Tibial artery (tissue), 4 donors: ENCODE data around the gene PAOX.
"Not testable (repeated sequence)": the region's sequence is repeated elsewhere in the genome, so short reads cannot be mapped to it uniquely, and the experiment has no call there.

Source experiments
- DNase-seq, 2 donors: peaks; one replicate each; pipeline ENCODE4 v3.0.0-alpha.2; 2019
- H3K27ac ChIP-seq, 2 donors: fragments of 200-600 bp; sonication (generic) in 1 of 2; 1 replicate in 1 of 2; 2 replicates in 1 of 2; pipeline ENCODE4 v1.5.1; 2018 to 2019; ENCODE audit warnings: mild to moderate bottlenecking in 1 of 2
- H3K27me3 ChIP-seq, 2 donors: fragments of 200-600 bp; sonication (generic) in 1 of 2; one replicate each; pipeline versions ENCODE4 v1.5.1 to v1.6.0; 2016 to 2019
- H3K36me3 ChIP-seq, 3 donors: fragments of 200-600 bp; sonication (generic) in 2 of 3; one replicate each; pipeline ENCODE4 v1.5.1; 2016 to 2019; ENCODE audit warnings: mild to moderate bottlenecking in 2 of 3
- H3K4me1 ChIP-seq, 4 donors: fragments of 200-600 bp; sonication (generic) in 2 of 4; 1 replicate in 3 of 4; 2 replicates in 1 of 4; pipeline ENCODE4 v1.5.1; 2016 to 2019
- H3K4me3 ChIP-seq, 2 donors: fragments of 200-600 bp; sonication (generic) in 1 of 2; 1 replicate in 1 of 2; 2 replicates in 1 of 2; pipeline ENCODE4 v1.5.1; 2018 to 2019; ENCODE audit warnings: mild to moderate bottlenecking in 2 of 2
- H3K9me3 ChIP-seq, 3 donors: fragments of 200-600 bp; sonication (generic) in 1 of 3; one replicate each; pipeline ENCODE4 v1.5.1; 2016 to 2019
- intact Hi-C: fragments of 100-400 bp; cut with DNase I; formaldehyde crosslinking; loops from one replicate; pipeline ENCODE4 v1.15.0; 2023; ENCODE audit warnings: low total_unique reads
- TF ChIP-seq, protein P1 (sequence below), 2 experiments: fragments of 200-600 bp in 1 of 2; fragments of 450-650 bp in 1 of 2; IDR thresholded peaks; one replicate each; pipeline ENCODE4 v1.5.1; 2017 to 2019; ENCODE audit warnings: antibody characterized with exemption in 2 of 2, mild to moderate bottlenecking in 1 of 2, moderate library complexity in 1 of 2

PAOX gene

DNA sequence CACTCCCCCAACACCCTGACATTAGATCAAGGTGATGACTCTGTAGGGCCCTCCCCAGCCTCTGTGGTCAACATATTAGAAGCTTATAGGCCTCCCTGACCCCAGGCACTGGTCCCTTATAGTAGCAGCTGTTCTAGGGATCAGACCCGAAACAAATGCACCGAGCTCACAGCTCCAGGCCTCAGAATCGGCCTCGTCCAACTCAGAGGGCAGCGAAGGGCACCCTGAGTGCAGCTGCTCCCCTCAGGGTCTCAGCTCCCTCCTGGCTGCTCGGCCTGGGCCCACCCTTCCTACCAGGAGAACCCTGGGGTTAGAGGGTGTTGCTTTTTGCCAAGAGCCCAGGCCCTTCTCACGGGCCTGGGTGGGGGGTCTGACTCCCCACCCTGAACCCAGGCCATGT, 10.9 kb upstream of the PAOX start:
- Histone ChIP-seq H3K27ac (no peak overlapping the region), H3K4me3 (no peak overlapping the region), H3K27me3 (no peaks in the 10 kb centered on the region), H3K4me1 (peaks cover 0 to 12% (median 9%) of the 10 kb centered on the region in 4 donors), H3K9me3 (no peaks in the 10 kb centered on the region), H3K36me3 (peaks cover 48 to 82% (median 65%) of the 10 kb centered on the region in 3 donors)
- TF ChIP-seq, protein P1, sequence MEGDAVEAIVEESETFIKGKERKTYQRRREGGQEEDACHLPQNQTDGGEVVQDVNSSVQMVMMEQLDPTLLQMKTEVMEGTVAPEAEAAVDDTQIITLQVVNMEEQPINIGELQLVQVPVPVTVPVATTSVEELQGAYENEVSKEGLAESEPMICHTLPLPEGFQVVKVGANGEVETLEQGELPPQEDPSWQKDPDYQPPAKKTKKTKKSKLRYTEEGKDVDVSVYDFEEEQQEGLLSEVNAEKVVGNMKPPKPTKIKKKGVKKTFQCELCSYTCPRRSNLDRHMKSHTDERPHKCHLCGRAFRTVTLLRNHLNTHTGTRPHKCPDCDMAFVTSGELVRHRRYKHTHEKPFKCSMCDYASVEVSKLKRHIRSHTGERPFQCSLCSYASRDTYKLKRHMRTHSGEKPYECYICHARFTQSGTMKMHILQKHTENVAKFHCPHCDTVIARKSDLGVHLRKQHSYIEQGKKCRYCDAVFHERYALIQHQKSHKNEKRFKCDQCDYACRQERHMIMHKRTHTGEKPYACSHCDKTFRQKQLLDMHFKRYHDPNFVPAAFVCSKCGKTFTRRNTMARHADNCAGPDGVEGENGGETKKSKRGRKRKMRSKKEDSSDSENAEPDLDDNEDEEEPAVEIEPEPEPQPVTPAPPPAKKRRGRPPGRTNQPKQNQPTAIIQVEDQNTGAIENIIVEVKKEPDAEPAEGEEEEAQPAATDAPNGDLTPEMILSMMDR (IDR thresholded peaks at IDR 0.05) = no peak
- intact Hi-C loops = no loop called here
- DNase-seq = no peak

DNA sequence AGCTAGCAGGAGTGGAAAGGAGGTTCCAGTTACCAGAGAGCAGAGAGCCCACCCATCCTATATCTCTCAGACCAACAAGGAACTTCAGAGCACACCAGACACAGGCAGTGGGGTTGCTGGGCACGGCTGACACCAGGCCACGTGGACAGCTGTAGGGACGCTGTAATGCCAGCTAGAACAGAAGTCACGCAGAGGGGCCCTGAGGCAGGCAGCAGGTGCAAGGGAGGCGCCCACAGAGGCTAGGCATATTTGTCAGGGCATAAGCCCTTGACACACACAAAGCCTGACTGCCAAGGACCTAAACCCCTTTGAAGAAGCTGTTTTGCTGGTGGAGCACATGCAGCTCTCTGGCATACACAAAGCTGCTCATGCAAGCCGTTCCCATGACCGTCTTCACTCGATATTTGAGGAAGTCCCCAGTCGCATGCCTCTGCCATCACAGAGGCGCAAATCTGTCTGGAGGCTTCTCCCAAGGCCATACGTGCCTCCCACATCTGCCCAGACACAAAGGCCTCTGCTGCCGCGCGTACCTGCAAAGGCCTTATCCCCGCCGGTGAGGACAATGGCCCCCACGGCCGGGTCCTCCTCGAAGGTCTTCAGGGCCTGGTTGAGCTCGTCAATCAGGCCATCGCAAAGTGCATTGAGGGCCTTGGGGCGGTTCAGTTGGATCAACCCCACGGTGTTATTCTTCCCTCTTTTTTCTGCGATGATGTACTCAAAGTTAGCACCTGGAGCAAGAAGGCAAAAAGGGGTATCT, 8.9 kb upstream of the PAOX start:
- peaks cover 36 to 61% (median 47%) of the 10 kb centered on the region in 3 donors for H3K36me3 ChIP-seq

DNA sequence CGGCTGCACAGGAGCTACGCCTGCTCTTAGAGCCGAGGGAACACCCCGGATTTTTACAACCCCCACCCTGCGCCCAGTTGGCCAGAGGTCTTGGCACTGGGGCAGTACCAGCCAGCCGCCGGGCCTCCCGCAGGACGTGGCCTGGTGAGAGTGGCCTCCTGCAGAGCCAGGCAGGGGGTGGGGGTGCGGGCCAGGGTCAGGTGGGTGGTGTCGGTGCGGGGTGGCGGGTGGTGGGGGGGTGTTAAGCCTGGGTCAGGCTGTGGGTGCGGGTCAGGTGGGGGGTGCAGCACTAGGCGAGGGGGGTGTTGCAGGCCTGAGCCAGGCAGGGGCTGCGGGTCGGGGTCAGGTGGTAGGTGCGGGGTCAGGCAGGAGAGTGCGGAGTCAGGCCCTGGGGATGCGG, 6.6 kb upstream of the PAOX start:
- H3K36me3 ChIP-seq = peaks cover 22 to 39% (median 28%) of the 10 kb centered on the region in 3 donors
- H3K27me3 ChIP-seq = no peaks in the 10 kb centered on the region
- peaks cover 0 to 22% (median 13%) of the 10 kb centered on the region in 4 donors for H3K4me1 ChIP-seq
- H3K27ac ChIP-seq = peak overlapping the region; percentile 81 to 86
- intact Hi-C loops = no loop called here
- DNase-seq = no peak
- H3K4me3 ChIP-seq = peak overlapping the region; percentile 90 to 94
- H3K9me3 ChIP-seq = no peaks in the 10 kb centered on the region
- TF ChIP-seq, protein P1 (IDR thresholded peaks at IDR 0.05) = no peak

More for the DNA sequence above, 8.9 kb upstream of the PAOX start:
- TF ChIP-seq, protein P1 (IDR thresholded peaks at IDR 0.05) = no peak
- Histone ChIP-seq H3K4me1 (peaks cover 0 to 18% (median 12%) of the 10 kb centered on the region in 4 donors), H3K27ac (no peak overlapping the region), H3K4me3 (no peak overlapping the region), H3K27me3 (no peaks in the 10 kb centered on the region), H3K9me3 (no peaks in the 10 kb centered on the region)
- DNase-seq = no peak
- intact Hi-C loops = no loop called here

DNA sequence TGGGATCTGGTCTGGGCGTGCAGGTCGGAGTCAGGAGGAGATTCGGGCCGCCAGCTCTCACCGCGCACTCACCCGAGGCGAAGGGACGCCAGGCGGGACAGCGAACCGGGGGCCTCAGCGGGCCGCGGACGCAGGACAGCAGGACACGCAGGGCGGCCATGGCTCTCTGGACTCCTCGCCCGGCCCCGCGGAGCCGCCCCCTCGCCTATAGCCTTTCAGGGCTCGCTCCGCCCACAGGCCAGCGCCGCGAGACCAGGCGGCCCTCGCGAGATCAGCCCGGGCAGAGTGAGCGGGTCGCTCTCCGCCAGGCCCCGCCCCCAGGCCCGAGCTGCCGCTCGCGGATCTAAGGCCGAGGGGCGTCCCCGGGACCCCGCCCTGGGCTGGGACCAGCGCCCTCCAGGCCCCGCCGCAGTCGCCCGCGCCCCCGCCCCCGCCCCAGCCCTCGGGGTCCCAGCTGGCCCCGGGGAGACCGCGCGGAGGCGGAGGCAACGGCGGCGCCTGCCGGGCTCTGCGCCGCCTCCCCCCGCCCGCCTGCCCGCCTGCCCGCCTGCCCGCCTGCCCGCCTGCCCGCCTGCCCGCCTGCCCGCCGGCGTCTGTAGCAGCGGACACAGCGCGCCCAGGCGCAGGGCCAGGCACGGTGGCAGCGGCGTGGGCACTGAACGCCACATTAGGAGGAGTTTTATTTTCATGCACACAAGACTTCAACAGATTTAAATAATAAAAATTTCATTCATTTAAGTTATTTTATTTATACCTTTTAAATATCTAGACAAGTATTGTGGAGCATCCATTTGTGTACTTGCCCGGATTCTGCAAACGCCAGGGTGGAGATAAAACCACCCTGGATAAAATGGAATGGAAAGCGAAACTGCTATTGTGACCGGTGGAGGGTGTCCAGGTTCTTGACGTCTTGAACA, 5.6 kb upstream of the PAOX start, which contains the start of gene ECHS1:
ECHS1 (minus strand) TSS at position 181 of the 917 bp plus-strand sequence; CDS start at position 160, 21 bp downstream.
- DNase-seq = peak; percentile 95 to 98
- TF ChIP-seq, protein P1 (IDR thresholded peaks at IDR 0.05) = no peak

DNA sequence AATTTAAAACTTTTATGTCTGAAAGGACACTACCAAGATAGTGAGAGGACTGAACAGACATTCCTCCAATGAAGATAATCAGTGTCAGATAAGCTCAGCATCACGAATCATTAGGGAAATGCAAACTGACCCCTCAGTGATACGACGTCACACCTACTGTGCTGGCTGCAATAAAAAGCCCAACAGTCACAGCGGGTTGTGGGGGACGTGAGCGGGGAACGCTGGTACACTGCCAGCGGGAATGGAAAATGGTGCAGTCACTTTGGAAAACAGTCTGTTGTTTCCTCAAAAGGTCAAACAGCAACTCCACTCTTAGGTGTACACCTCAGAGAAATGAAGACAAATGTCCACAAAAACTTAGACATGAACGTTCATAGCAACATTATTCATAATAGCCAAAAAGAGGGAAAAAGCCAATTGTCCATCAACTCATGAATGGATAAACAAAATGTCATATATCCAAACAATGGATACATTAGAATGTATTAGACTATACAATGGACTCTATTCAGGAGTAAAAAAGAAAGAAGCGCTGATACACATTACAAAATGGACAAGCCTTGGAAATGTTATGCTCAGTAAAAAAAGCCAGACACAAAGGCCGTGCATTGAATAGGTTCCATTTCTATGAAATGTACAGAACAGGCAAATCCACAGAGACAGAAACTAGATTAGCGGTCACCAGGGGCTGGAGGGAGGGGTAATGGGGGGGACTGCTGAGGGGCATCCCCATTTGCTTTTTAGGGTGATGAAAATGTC, 3.5 kb upstream of the PAOX start:
- TF ChIP-seq, protein P1 (IDR thresholded peaks at IDR 0.05) = no peak
- intact Hi-C loops = loop anchor here (5.0 kb wide), 1 partner anchor 113 kb away; no protein-coding TSS in a partner anchor
- no peaks in the 10 kb centered on the region for H3K9me3 ChIP-seq
- no peak overlapping the region for H3K27ac ChIP-seq
- peaks cover 0 to 9% (median 2%) of the 10 kb centered on the region in 3 donors for H3K36me3 ChIP-seq
- H3K4me3 ChIP-seq = no peak overlapping the region
- H3K27me3 ChIP-seq = no peaks in the 10 kb centered on the region
- peaks cover 0 to 40% (median 30%) of the 10 kb centered on the region in 4 donors for H3K4me1 ChIP-seq
- DNase-seq = no peak

More for the DNA sequence above, 5.6 kb upstream of the PAOX start, which contains the start of gene ECHS1:
- no peaks in the 10 kb centered on the region for H3K9me3 ChIP-seq
- H3K27ac ChIP-seq = peak within 1 kb of the TSS; percentile 81 to 86
- peaks cover 18 to 30% (median 23%) of the 10 kb centered on the region in 3 donors for H3K36me3 ChIP-seq
- intact Hi-C loops = no loop called here
- H3K4me3 ChIP-seq = peak within 1 kb of the TSS; percentile 90 to 94
- H3K4me1 ChIP-seq = peaks cover 0 to 31% (median 19%) of the 10 kb centered on the region in 4 donors
- H3K27me3 ChIP-seq = no peaks in the 10 kb centered on the region

DNA sequence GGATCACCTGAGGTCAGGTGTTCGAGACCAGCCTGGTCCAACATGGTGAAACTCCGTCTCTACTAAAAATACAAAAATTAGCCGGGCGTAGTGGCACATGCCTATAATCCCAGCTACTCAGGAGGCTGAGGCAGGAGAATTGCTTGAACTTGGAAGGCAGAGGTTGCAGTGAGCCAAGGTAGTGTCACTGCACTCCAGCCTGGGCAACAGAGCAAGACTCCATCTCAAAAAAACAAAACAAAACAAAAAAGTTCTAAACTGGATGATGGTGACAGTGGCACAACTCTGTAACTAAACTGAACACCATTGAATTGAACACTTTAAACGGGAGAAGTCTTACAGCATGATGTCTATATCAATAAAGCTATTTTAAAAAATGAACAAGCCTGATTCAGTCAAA, 2.9 kb upstream of the PAOX start:
- H3K4me1 ChIP-seq = peaks cover 0 to 40% (median 30%) of the 10 kb centered on the region in 4 donors
- not testable (repeated sequence) for DNase-seq

More for the DNA sequence above, 2.9 kb upstream of the PAOX start:
- H3K27ac ChIP-seq, H3K27me3 ChIP-seq, H3K36me3 ChIP-seq, H3K9me3 ChIP-seq, H3K4me3 ChIP-seq: not testable (repeated sequence)
- intact Hi-C loops = loop anchor here (5.0 kb wide), 1 partner anchor 114 kb away; no protein-coding TSS in a partner anchor
